Measurements from ENCODE around the gene BCAS3. TPM values are rescaled to one million over a fixed set of nuclear protein-coding genes. Genes with fewer than 3 reads are reported as not detected.

BCAS3 gene
- total RNA-seq, 2 experiments from 2014 or later = 20.1 to 31.8 TPM

DNA sequence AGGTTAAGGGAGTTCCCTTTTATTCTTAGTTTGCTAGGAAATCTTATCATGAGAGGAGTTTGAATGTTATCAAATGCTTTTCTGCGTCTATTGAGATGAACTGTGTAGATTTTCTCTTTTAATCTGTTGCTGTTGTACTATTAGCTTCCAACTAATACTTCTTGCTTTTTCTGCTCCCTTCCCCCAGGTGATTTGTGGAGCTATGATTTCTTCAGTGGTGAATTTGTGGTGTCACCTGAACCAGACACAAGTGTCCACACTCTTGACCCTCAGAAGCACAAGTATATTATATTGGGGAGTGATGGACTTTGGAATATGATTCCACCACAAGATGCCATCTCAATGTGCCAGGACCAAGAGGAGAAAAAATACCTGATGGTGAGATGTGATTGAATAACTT, 29.9 kb upstream of the BCAS3 start:
- TF ChIP-seq CTCF (IDR thresholded peaks at IDR 0.05) = no peak
- H3K27ac ChIP-seq (ENCODE audit: low read depth in 1 of 2, low read length in 2 of 2) = no peak overlapping the region
- Mint-ChIP-seq H3K9me3 (no peaks in the 10 kb centered on the region), H3K27ac (no peak overlapping the region), H3K27me3 (no peaks in the 10 kb centered on the region), H3K4me1 (ENCODE audit: low read depth) (peaks cover 32% of the 10 kb centered on the region), H3K4me3 (no peak overlapping the region), H3K36me3 (ENCODE audit: low read depth) (peaks cover 45% of the 10 kb centered on the region)
- POLR2A ChIA-PET = no interaction called here
- H3K4me1 ChIP-seq (ENCODE audit: insufficient read depth, low read length) = no peaks in the 10 kb centered on the region
- intact Hi-C loops (cut with DNase I, micrococcal nuclease) = loop anchor here in 1 of 2 experiments (1.0 kb wide), 1 partner anchor 13 kb away; no protein-coding TSS in a partner anchor
- H3K27me3 ChIP-seq (ENCODE audit: control insufficient read depth in 1 of 2, insufficient read depth in 2 of 2, low read length in 2 of 2) = no peaks in the 10 kb centered on the region
- peaks cover 28% of the 10 kb centered on the region for H3K36me3 ChIP-seq (ENCODE audit: insufficient read depth, low read length)
- ATAC-seq (ENCODE audit: poor library complexity) (no peak), DNase-seq (no peak)
- H3K9me3 ChIP-seq (ENCODE audit: control insufficient read depth in 1 of 2, insufficient read depth in 1 of 2, low read length in 2 of 2) = no peaks in the 10 kb centered on the region
- no peak overlapping the region for H3K4me3 ChIP-seq (ENCODE audit: low read length)
- CTCF ChIA-PET = no interaction called here

- Mint-ChIP-seq H3K27ac (no peak overlapping the region), H3K36me3 (ENCODE audit: low read depth) (peaks cover 58% of the 10 kb centered on the region), H3K27me3 (no peaks in the 10 kb centered on the region), H3K4me1 (ENCODE audit: low read depth) (peaks cover 40% of the 10 kb centered on the region), H3K9me3 (no peaks in the 10 kb centered on the region), H3K4me3 (no peak overlapping the region)
- DNase-seq (no peak), ATAC-seq (ENCODE audit: poor library complexity) (no peak)
- Histone ChIP-seq H3K4me3 (ENCODE audit: low read length) (no peak overlapping the region), H3K36me3 (ENCODE audit: insufficient read depth, low read length) (peaks cover 30% of the 10 kb centered on the region), H3K27me3 (ENCODE audit: control insufficient read depth in 1 of 2, insufficient read depth in 2 of 2, low read length in 2 of 2) (no peaks in the 10 kb centered on the region), H3K4me1 (ENCODE audit: insufficient read depth, low read length) (no peaks in the 10 kb centered on the region), H3K9me3 (ENCODE audit: control insufficient read depth in 1 of 2, insufficient read depth in 1 of 2, low read length in 2 of 2) (no peaks in the 10 kb centered on the region), H3K27ac (ENCODE audit: low read depth in 1 of 2, low read length in 2 of 2) (no peak overlapping the region)
- TF ChIP-seq CTCF (IDR thresholded peaks at IDR 0.05) = no peak
- CTCF ChIA-PET = no interaction called here
- intact Hi-C loops (cut with DNase I, micrococcal nuclease) = no loop called here
- POLR2A ChIA-PET = no interaction called here
Measured at GRCh38 chr17:60652454-60653247, 25.0 kb upstream of the BCAS3 start.

DNA sequence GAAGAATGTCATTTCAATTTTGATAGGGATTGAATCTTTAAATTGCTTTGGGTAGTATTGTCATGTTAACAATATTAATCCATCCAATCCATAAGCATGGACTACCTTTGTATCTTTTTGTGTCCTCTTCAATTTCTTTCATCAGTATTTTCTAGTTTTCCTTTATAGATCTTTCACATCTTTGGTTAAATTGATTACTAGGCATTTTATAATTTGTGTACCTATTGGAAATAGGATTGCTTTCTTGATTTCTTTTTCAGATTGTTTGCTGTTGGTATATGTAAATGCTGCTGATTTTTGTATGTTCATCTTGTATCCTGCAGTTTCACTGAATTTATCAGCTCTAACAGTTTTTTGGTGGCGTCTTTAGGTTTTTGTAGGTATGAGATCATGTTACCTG, 24.1 kb upstream of the BCAS3 start:
- DNase-seq (no peak), ATAC-seq (ENCODE audit: poor library complexity) (no peak)
- H3K27me3 ChIP-seq (ENCODE audit: control insufficient read depth in 1 of 2, insufficient read depth in 2 of 2, low read length in 2 of 2) = no peaks in the 10 kb centered on the region
- no peak overlapping the region for H3K27ac ChIP-seq (ENCODE audit: low read depth in 1 of 2, low read length in 2 of 2)
- Mint-ChIP-seq H3K36me3 (ENCODE audit: low read depth) (peaks cover 52% of the 10 kb centered on the region), H3K4me1 (ENCODE audit: low read depth) (peaks cover 40% of the 10 kb centered on the region), H3K27ac (no peak overlapping the region), H3K27me3 (no peaks in the 10 kb centered on the region), H3K9me3 (no peaks in the 10 kb centered on the region), H3K4me3 (no peak overlapping the region)
- ChIA-PET CTCF (no interaction called here), POLR2A (no interaction called here)
- no peak overlapping the region for H3K4me3 ChIP-seq (ENCODE audit: low read length)
- H3K9me3 ChIP-seq (ENCODE audit: control insufficient read depth in 1 of 2, insufficient read depth in 1 of 2, low read length in 2 of 2) = no peaks in the 10 kb centered on the region
- intact Hi-C loops (cut with DNase I, micrococcal nuclease) = no loop called here
- H3K4me1 ChIP-seq (ENCODE audit: insufficient read depth, low read length) = no peaks in the 10 kb centered on the region
- TF ChIP-seq CTCF (IDR thresholded peaks at IDR 0.05) = no peak
- H3K36me3 ChIP-seq (ENCODE audit: insufficient read depth, low read length) = peaks cover 24% of the 10 kb centered on the region
